Breast epithelium (tissue), 3 donors: ENCODE measurements around the gene CDK3.

Experiments used
- POLR2A ChIP-seq: fragments of 450-650 bp; IDR thresholded peaks from one replicate; pipeline ENCODE4 v1.6.1; 2016; ENCODE audit warnings: antibody characterized with exemption, mild to moderate bottlenecking, moderate library complexity
- TF ChIP-seq, protein P1 (sequence below), 3 donors: fragments of 450-650 bp; IDR thresholded peaks; one replicate each; pipeline ENCODE4 v1.5.1; 2016 to 2017; ENCODE audit warnings: antibody characterized with exemption in 3 of 3, mild to moderate bottlenecking in 3 of 3, moderate library complexity in 3 of 3

DNA sequence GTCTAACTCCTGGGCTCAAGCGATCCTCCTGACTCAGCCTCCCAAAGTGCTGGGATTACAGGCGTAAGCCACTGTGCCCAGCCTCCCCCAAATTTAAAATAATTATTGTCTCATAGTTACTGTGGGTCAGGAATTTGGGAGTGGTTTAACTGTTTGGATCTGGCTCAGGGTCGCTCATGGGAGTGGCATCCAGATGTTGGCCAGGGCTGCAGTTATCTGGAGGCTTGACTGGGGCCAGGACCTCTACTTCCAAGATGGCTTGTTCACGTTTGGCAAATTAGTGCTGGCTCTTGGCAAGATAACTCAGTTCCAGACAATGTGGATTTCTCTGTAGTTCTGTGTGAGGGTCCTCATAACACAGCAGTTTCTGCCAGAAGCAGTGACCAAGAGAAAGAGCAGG lies 13.6 kb upstream of the CDK3 start:
- TF ChIP-seq, protein P1, sequence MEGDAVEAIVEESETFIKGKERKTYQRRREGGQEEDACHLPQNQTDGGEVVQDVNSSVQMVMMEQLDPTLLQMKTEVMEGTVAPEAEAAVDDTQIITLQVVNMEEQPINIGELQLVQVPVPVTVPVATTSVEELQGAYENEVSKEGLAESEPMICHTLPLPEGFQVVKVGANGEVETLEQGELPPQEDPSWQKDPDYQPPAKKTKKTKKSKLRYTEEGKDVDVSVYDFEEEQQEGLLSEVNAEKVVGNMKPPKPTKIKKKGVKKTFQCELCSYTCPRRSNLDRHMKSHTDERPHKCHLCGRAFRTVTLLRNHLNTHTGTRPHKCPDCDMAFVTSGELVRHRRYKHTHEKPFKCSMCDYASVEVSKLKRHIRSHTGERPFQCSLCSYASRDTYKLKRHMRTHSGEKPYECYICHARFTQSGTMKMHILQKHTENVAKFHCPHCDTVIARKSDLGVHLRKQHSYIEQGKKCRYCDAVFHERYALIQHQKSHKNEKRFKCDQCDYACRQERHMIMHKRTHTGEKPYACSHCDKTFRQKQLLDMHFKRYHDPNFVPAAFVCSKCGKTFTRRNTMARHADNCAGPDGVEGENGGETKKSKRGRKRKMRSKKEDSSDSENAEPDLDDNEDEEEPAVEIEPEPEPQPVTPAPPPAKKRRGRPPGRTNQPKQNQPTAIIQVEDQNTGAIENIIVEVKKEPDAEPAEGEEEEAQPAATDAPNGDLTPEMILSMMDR (IDR thresholded peaks at IDR 0.05) = no peak
- TF ChIP-seq POLR2A = no peak
